GM10248 (cell line): Measurements from ENCODE around the gene SETBP1.

ENCODE experiments used
- CTCF ChIA-PET: fragments of 300-600 bp; sonication (Branson Sonifier 250); formaldehyde crosslinking; extraction: SDS; loops from one replicate; lab custom pipeline; 2021; ENCODE audit warnings: antibody characterized with exemption; lab: Yijun Ruan, JAX
- POLR2A ChIA-PET: fragments of 350-650 bp; sonication (Branson Sonifier 250); formaldehyde crosslinking; extraction: SDS; loops from one replicate; lab custom pipeline; 2020; ENCODE audit warnings: antibody characterized with exemption; lab: Yijun Ruan, JAX
- DNase-seq: peaks from one replicate; pipeline ENCODE4 v3.0.0; 2012; ENCODE audit errors: extremely low spot score
- TF ChIP-seq, protein P1 (sequence below): IDR thresholded peaks from 2 replicates; pipeline ENCODE4 v1.5.1; 2012; ENCODE audit warnings: mild to moderate bottlenecking, low read depth; ENCODE audit errors: extremely low read depth, missing control alignments, control extremely low read depth

The SETBP1 gene

GRCh38 chr18:45090526-45091140, 409.9 kb downstream of the SETBP1 start:
- POLR2A ChIA-PET, result no interaction called here

DNA sequence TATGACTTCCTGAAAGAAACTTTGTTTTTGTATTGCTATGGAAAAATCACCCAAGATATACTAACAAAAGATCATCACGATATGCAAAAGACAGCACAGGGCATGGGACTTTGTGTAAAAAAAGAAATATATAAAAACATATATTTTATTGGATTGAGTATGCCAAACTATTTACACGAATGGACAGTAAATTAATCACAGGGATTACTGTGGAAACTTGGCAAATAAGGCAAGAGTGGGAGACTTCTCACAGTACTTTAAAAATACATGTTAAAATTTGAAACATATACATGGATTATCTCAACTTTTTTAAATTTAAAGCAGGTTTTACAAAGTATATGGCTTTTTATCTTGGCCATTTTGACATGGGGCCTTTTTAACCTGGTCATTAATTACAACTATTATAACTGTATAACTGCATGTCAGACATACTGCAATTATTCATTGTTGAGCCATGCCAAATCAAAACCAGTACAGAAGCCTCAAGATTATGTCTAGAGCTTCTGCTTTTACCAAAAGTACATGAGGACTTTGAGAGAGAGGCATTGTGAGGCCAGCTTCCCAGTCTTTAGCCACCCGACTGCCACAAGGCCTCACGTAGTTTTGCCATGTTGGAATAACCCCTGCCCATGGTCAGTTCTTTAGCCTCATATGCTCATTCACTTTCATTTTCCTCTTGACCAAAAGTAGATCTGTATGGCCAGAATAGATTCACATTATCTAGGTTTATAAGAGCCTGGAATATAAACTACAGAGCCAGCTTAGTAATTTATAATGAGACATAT, 419.8 kb downstream of the SETBP1 start:
- DNase-seq, result no peak
- ChIA-PET CTCF (no interaction called here), POLR2A (no interaction called here)
- TF ChIP-seq, protein P1, sequence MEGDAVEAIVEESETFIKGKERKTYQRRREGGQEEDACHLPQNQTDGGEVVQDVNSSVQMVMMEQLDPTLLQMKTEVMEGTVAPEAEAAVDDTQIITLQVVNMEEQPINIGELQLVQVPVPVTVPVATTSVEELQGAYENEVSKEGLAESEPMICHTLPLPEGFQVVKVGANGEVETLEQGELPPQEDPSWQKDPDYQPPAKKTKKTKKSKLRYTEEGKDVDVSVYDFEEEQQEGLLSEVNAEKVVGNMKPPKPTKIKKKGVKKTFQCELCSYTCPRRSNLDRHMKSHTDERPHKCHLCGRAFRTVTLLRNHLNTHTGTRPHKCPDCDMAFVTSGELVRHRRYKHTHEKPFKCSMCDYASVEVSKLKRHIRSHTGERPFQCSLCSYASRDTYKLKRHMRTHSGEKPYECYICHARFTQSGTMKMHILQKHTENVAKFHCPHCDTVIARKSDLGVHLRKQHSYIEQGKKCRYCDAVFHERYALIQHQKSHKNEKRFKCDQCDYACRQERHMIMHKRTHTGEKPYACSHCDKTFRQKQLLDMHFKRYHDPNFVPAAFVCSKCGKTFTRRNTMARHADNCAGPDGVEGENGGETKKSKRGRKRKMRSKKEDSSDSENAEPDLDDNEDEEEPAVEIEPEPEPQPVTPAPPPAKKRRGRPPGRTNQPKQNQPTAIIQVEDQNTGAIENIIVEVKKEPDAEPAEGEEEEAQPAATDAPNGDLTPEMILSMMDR, result no peak

More at GRCh38 chr18:45090526-45091140, 409.9 kb downstream of the SETBP1 start:
- TF ChIP-seq, protein P1, result no peak
- DNase-seq, result no peak
- CTCF ChIA-PET, result interaction anchor here (0.8 kb wide), 1 partner anchor 26 kb away, joined by 3 read pairs; no protein-coding TSS in a partner anchor

DNA sequence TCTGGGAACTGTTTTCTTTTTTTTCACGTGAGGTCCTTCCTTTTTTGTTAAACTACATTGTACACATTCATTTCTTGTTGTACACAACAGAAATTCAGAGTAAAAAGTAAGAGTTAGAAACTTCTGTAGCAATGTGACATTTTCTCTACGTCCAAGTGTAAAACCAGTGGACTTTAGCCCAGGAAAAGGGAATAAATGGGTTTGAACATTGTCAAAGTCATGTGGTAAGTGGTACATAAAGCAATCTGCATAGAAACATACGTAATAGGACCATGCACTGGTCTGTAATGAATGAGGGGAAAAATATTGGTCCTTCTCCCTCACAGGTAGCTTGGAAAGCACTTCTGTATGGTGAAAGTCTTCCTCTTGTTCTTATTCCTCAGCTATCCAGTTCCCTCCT, 421.4 kb downstream of the SETBP1 start:
- no peak for DNase-seq
- CTCF ChIA-PET, result interaction anchor here (1.2 to 3.9 kb wide), 4 partner anchors 9 to 111 kb away, joined by 3 to 17 read pairs (median 8); no protein-coding TSS in a partner anchor
- POLR2A ChIA-PET, result no interaction called here

GRCh38 chr18:45102863-45103262, 422.2 kb downstream of the SETBP1 start:
- TF ChIP-seq, protein P1, result no peak
- no peak for DNase-seq
- ChIA-PET CTCF (interaction anchor here (1.1 to 3.9 kb wide), 6 partner anchors 10 to 110 kb away, joined by 3 to 17 read pairs (median 4); no protein-coding TSS in a partner anchor), POLR2A (no interaction called here)

More for the DNA sequence above, 421.4 kb downstream of the SETBP1 start:
- TF ChIP-seq, protein P1, result no peak

GRCh38 chr18:45103319-45104048, 422.8 kb downstream of the SETBP1 start:
- ChIA-PET CTCF (interaction anchor here (1.1 to 3.9 kb wide), 6 partner anchors 11 to 109 kb away, joined by 3 to 17 read pairs (median 5); no protein-coding TSS in a partner anchor), POLR2A (no interaction called here)
- DNase-seq, result peak; percentile 15
- TF ChIP-seq, protein P1, result no peak

- DNase-seq, result no peak
- TF ChIP-seq, protein P1, result no peak
- ChIA-PET CTCF (interaction anchor here (1.1 to 3.9 kb wide), 5 partner anchors 11 to 108 kb away, joined by 3 to 17 read pairs (median 6); no protein-coding TSS in a partner anchor), POLR2A (no interaction called here)
Measured at GRCh38 chr18:45104049-45104395, 423.3 kb downstream of the SETBP1 start.
